ENCODE measurements around the gene PLCH2. TPM values are rescaled to one million over a fixed set of nuclear protein-coding genes. Genes with fewer than 3 reads are reported as not detected.
A peak's percentile ranks its signal among the peaks of the same experiment; 100 is the strongest.

The PLCH2 gene
- total RNA-seq, 4 donors from 2014 or later = 1.00 to 7.3 (median 4.6) TPM

DNA sequence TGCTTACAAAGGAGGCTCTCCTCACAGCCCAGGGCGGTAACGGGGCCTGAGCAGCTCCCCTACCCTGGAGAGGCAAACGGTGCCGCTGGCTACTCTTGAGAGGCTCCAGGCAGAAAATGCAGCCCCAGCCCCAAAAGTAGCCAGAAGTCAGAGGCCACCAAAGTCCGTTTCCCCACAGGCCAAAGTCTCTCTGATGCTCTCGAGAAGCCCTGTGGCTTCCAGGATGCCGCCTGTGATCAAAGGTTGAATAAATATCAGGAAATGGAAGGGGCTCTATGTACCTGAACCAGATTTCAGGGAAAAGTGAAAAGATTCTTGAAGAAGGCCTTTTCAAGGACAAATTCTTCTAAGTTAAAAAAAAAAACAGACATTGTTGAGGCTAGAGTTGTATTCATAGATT, 46.1 kb downstream of the PLCH2 start:
- H3K9me3 ChIP-seq = no peaks in the 10 kb centered on the region
- DNase-seq = no peak
- H3K4me3 ChIP-seq = no peak overlapping the region
- H3K27ac ChIP-seq = no peak overlapping the region
- intact Hi-C loops (cut with DNase I; ENCODE audit: low total_unique reads) (no loop called here), in situ Hi-C loops (cut with MboI; ENCODE audit: low pct_ligation_motif_present in 1 of 4, low pct_unique_long_range_greater_than_20kb in 1 of 4, low sequenced_read_pairs in 3 of 4) (no loop called here)
- H3K27me3 ChIP-seq = no peaks in the 10 kb centered on the region
- WGBS, 2 donors (ENCODE audit: low coverage in 1 of 2) = 93% methylated on average over 7 of the region's 7 CpGs; no CpG with 5 or more reads in 1 of the 2 donors
- H3K36me3 ChIP-seq = peaks cover 0 to 44% (median 21%) of the 10 kb centered on the region in 4 donors
- TF ChIP-seq, protein P1, sequence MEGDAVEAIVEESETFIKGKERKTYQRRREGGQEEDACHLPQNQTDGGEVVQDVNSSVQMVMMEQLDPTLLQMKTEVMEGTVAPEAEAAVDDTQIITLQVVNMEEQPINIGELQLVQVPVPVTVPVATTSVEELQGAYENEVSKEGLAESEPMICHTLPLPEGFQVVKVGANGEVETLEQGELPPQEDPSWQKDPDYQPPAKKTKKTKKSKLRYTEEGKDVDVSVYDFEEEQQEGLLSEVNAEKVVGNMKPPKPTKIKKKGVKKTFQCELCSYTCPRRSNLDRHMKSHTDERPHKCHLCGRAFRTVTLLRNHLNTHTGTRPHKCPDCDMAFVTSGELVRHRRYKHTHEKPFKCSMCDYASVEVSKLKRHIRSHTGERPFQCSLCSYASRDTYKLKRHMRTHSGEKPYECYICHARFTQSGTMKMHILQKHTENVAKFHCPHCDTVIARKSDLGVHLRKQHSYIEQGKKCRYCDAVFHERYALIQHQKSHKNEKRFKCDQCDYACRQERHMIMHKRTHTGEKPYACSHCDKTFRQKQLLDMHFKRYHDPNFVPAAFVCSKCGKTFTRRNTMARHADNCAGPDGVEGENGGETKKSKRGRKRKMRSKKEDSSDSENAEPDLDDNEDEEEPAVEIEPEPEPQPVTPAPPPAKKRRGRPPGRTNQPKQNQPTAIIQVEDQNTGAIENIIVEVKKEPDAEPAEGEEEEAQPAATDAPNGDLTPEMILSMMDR (IDR thresholded peaks at IDR 0.05) = no peak
- TF ChIP-seq EP300 (IDR thresholded peaks at IDR 0.05; ENCODE audit: low read depth) (no peak), POLR2A (IDR thresholded peaks at IDR 0.05) (no peak), POLR2AphosphoS5 (IDR thresholded peaks at IDR 0.05) (no peak)
- peaks cover 22 to 34% (median 27%) of the 10 kb centered on the region in 4 donors for H3K4me1 ChIP-seq

GRCh38 chr1:2523191-2523890, 47.3 kb downstream of the PLCH2 start:
- in situ Hi-C loops (cut with MboI; ENCODE audit: low pct_ligation_motif_present in 1 of 4, low pct_unique_long_range_greater_than_20kb in 1 of 4, low sequenced_read_pairs in 3 of 4) = no loop called here
- Histone ChIP-seq H3K4me3 (peak overlapping the region in 1 of 4 donors; percentile 12), H3K27ac (no peak overlapping the region)

DNA sequence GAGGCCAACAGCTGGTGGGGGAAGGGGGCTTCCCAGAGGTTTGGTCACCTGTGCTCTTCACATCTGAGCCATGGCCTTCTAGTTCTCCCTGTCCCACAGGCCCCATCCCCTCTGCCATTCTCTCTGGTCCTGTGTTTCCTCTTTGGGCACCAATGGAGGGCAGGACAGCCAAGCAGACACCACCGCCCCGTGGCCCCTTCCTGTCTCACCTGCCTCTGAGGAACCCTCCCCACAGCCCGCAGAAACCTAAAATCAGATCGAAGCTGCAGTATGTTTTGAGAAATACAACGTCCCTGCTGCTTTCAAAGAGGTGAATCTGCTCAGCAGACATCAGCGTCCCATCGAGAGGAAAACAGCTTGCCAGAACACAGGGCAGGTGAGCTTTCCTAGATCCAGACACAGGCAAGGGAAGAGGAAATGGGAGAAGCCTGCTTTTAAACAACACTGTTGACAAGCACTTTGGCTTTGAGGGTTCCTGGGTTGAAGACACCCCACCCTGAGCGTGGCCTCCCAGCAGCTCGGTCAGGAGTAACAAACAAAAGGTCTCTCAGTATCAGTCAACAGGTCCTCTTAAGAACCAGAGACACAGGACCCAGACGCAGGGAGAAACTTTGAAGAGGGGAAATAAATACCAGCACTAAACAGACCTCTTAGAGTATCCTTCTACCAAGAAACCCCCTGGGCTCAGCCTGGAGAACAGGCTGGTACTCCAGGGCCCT, 48.0 kb downstream of the PLCH2 start:
- no peak for TF ChIP-seq EP300 (IDR thresholded peaks at IDR 0.05; ENCODE audit: low read depth)
- TF ChIP-seq, protein P1 (IDR thresholded peaks at IDR 0.05) = no peak
- no peak for TF ChIP-seq POLR2A (IDR thresholded peaks at IDR 0.05)
- TF ChIP-seq POLR2AphosphoS5 (IDR thresholded peaks at IDR 0.05) = no peak

More at GRCh38 chr1:2523191-2523890, 47.3 kb downstream of the PLCH2 start:
- intact Hi-C loops (cut with DNase I; ENCODE audit: low total_unique reads) = no loop called here
- Histone ChIP-seq H3K36me3 (peaks cover 0 to 33% (median 16%) of the 10 kb centered on the region in 4 donors), H3K4me1 (peaks cover 22 to 41% (median 31%) of the 10 kb centered on the region in 4 donors), H3K27me3 (no peaks in the 10 kb centered on the region), H3K9me3 (no peaks in the 10 kb centered on the region)
- no peak for TF ChIP-seq EP300 (IDR thresholded peaks at IDR 0.05; ENCODE audit: low read depth)
- TF ChIP-seq POLR2AphosphoS5 (IDR thresholded peaks at IDR 0.05) = no peak
- TF ChIP-seq, protein P1 (IDR thresholded peaks at IDR 0.05) = no peak
- no peak for TF ChIP-seq POLR2A (IDR thresholded peaks at IDR 0.05)
- WGBS, 2 donors (ENCODE audit: low coverage in 1 of 2) = 72% methylated on average over 32 of the region's 32 CpGs; no CpG with 5 or more reads in 1 of the 2 donors
- no peak for DNase-seq

DNA sequence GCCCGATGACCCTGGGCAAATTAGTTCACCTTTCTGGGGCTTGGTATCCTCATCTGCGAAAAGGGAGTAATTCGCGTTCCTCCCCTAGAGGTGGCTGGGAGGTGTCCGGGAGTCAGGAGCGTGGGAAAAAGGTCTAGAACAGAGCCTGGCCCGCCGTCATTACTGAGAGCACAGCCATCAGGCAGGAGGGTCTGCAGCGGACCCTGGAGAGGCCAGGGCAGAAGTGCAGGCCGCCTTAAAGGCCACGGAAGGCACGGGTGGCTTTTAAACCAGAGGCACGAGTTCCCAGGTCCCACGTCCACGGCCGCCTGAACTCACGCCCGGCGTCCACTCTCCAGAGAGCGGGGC, 49.5 kb downstream of the PLCH2 start:
- H3K36me3 ChIP-seq = peaks cover 0 to 11% (median 5%) of the 10 kb centered on the region in 4 donors
- H3K27ac ChIP-seq = peak overlapping the region; percentile 73 to 86 (median 78)
- no peaks in the 10 kb centered on the region for H3K9me3 ChIP-seq
- 2% methylated on average over 20 of the region's 20 CpGs; no CpG with 5 or more reads in 1 of the 2 donors for WGBS, 2 donors (ENCODE audit: low coverage in 1 of 2)
- in situ Hi-C loops (cut with MboI; ENCODE audit: low pct_ligation_motif_present in 1 of 4, low pct_unique_long_range_greater_than_20kb in 1 of 4, low sequenced_read_pairs in 3 of 4) (loop anchor here in 1 of 4 donors (25.0 kb wide), 1 partner anchor 338 kb away; the partner anchor contains the start of gene FAAP20), intact Hi-C loops (cut with DNase I; ENCODE audit: low total_unique reads) (no loop called here)
- H3K4me1 ChIP-seq = peaks cover 37 to 59% (median 49%) of the 10 kb centered on the region in 4 donors
- H3K4me3 ChIP-seq = peak overlapping the region; percentile 64 to 94 (median 90)
- DNase-seq = no peak
- TF ChIP-seq EP300 (IDR thresholded peaks at IDR 0.05; ENCODE audit: low read depth) = no peak
- TF ChIP-seq, protein P1 (IDR thresholded peaks at IDR 0.05) = no peak
- TF ChIP-seq POLR2AphosphoS5 (IDR thresholded peaks at IDR 0.05) = no peak
- no peak for TF ChIP-seq POLR2A (IDR thresholded peaks at IDR 0.05)
- H3K27me3 ChIP-seq = peaks cover 9% of the 10 kb centered on the region

More for the DNA sequence above, 48.0 kb downstream of the PLCH2 start:
- Histone ChIP-seq H3K4me1 (peaks cover 29 to 48% (median 38%) of the 10 kb centered on the region in 4 donors), H3K36me3 (peaks cover 0 to 26% (median 13%) of the 10 kb centered on the region in 4 donors), H3K27me3 (no peaks in the 10 kb centered on the region), H3K4me3 (peak overlapping the region in 1 of 4 donors; percentile 12), H3K9me3 (no peaks in the 10 kb centered on the region), H3K27ac (no peak overlapping the region)
- intact Hi-C loops (cut with DNase I; ENCODE audit: low total_unique reads) (loop anchor here (1.0 kb wide), 1 partner anchor 111 kb away; no protein-coding TSS in a partner anchor), in situ Hi-C loops (cut with MboI; ENCODE audit: low pct_ligation_motif_present in 1 of 4, low pct_unique_long_range_greater_than_20kb in 1 of 4, low sequenced_read_pairs in 3 of 4) (no loop called here)
- peak; percentile 35 for DNase-seq
- 77% methylated on average over 10 of the region's 10 CpGs; no CpG with 5 or more reads in 1 of the 2 donors for WGBS, 2 donors (ENCODE audit: low coverage in 1 of 2)

Data from transverse colon (tissue), 4 donors.